GM19452 (cell line): ENCODE measurements around the gene WNT11.
A peak's percentile ranks its signal among the peaks of the same experiment; 100 is the strongest.

ENCODE experiments used
- ATAC-seq: cut with Tn5 transposase; IDR thresholded peaks from one replicate; pipeline ENCODE4 v1.9.1; 2021; ENCODE audit not compliant: unreplicated experiment

The WNT11 gene

DNA sequence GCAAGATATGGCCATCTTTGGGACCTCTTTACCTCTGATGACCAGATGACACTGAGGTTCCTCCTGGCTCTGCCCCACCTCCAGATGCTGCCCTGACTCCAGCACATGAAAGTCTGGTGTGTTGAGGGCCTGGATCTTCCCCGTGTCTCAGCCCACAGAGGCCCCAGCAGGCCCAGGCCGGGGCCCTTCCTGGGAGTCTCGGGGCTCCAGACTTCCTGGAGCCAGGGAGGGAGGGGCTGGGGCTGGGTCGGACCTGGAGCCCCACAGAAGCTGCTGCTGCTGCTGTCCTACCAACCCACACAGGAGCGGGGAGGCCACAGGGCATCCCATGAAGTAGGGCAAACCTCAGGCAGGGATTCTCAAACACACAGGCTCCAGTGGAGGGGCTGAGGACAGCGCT lies 32.2 kb upstream of the WNT11 start:
- no peak for ATAC-seq

DNA sequence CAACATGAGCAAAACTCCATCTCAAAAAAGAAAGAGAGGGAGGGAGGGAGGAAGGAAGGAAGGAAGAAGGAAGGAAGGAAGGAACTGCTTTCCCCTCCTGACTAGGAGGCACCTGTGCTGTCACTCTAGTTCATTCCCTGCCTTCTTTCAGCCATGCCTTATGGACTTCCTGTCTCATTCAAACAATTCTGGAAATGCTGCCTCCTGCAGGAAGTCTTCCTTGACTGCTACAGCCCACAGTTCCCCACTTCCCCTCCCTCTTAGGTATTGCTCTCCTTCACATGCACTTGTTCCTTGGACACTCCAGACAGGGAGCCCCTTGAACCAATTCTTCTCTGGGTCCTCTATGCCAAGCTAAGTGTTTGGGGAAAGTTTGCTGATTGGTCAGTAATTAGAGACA lies 31.6 kb upstream of the WNT11 start:
- no peak for ATAC-seq

DNA sequence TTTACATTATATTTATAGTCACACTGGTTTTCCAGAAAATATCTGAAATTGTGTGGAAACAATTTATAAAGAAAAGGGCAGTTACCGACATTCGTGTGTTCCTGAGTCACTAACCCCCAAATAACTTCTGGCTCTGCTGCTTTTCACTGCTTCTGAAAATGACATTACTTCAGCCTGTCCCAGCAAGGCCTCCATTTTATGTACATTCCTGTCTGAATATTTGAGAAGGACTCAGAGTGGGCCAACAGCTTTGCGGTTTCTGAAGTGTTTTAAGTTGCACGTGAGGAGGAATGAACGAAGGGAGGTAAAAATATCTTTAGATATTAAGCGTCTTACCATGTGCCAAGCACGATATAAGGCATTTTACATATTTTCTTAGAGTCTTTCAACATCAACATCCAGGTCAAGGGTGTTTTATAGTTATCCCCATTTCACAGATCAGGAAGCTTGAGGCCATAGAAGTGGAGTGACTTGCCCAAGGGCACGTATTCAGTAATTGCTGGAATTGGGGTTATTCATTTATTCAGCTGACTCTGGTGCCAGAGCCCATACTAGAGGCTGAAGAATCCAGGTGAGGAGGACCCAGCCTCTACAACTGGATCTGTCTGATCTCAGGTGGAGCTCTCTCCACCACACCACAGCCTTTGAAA lies 30.8 kb upstream of the WNT11 start:
- no peak for ATAC-seq

DNA sequence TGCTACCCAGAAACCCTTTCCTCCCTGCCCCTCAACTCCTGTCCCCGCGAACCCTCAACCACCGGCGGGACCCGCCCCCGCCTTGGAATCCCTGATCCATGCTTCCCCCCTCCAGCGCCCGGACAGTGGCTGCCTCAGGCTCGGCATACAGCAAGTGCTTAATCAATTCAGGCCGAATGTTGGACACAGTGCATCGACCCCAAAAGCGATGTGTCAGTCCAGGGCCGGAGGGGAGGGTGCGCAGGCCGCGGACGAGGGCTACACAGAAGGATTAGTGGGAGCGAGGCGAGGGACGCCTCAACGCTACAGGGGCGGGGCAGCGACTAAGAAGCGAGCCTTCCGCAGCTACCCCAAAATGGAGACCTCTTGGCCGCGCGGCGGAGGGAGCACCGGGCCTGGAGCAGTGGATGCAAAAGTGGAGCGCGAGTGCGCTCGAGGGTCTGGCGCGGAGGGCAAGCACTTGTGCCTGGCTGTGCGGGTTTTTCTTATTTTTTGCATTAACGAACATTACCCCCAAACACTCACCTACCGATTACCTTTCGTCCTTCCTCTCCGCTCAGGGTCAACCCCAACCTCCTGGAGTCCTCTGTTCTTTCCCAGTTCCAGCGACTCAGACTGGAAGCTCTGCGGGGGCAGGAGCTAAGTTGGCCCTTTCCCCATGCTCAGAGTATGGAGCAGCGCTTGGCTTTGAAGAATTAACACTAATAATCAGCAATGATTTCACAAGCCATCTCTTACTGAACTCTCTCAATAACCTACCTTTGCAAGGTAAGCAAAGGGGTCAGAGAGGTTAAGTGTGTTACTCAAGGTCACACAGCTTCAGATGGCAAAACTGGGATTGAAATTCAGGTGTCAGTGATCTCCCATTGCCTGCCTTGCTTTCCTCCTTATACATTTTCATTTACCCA lies 30.0 kb upstream of the WNT11 start:
- ATAC-seq, result peak; percentile 15

DNA sequence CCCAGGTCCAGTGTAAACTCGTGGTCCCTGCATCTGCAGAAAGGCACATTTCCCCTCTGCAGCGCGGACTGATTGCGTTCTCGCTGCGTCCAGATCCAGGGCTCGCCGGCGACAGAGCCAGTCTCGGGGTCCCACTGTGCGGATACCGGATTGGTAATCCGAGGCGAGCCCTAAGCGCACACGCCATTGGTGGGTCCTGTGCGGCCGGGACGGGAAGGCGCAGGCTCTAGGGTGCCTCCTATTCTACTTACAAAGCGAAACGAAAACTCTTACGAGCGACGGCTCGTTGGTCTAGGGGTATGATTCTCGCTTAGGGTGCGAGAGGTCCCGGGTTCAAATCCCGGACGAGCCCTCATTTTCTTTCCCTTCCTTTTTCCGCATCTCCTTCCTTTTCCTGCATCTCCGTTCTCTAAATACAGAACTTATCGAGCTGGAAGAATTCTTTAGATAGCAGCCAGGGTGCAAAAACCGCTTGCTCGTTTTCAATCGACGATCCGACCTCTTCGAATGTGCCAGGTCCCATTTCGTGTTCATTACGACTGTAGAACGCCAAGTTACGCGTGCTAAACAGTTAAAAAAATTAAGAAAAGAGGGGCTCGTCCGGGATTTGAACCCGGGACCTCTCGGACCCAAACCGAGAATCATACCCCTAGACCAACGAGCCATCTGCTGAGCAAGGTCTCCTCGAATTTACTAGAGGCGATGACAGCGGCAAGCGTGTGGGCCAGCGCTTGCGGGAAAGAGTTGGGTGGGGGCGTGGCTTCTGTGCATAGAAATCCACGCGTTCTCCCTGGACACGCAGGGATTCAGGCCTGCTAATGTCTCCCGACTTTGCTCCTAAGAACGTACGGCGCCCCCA lies 29.2 kb upstream of the WNT11 start:
- ATAC-seq, result peak; percentile 77

DNA sequence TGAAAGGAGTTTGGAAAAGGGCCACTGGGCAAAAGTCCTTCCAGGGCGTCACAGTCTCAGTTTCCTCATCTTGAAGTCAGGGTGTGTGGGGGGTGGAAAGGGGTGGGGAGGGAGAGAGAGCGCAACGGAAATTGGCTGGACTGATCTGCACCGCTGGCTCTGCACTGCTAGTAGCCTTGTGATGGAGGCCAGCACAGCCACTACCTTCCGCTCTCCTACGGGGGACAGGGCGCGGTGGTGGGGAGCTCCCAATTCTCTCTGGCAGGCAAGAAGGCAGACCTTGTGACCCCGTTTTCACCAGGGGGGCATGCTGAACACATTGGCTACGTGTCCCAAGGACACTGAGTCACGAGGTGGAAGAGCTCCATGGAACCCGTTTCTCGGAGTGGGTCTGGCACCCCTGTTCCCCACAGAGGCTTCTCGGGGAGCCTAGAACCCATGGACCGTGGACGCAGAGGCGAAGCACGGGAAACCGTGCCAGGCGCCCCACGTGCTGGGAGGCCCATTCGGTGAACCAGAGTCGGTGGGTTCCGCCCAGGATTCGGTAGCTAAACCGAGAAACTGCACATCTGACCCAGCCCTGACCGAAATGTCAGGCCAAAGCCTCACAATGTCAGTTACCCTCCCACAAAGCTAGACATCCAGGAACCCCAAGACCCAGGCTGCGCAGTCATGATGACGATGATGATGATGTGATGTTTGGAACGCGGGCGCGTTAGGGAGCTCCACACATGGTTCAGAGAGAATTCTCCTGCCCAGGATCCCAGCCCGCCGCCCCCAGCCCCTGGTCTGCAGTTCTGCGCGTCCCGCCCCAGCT lies 28.3 kb upstream of the WNT11 start:
- ATAC-seq, result peak; percentile 17

DNA sequence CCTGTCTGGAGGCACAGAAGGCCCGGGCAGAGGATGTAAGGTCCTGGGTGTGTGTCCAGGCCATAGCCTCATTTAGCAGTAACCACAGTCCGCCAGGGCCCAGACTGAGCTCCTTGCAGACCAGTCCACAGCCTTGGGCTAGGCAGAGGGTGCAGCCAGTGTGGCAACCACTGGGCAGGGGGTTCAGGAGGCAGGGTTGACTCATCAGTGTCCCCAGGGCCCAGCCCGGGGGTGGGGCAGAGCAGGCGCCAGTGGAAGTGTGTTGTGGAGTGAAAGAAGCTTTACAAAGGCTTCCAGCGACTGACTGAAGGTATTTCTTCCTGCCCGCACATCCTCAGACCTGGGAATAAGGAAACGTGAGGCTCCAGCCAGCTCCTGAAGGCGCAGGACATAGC lies 27.7 kb upstream of the WNT11 start:
- ATAC-seq, result no peak

DNA sequence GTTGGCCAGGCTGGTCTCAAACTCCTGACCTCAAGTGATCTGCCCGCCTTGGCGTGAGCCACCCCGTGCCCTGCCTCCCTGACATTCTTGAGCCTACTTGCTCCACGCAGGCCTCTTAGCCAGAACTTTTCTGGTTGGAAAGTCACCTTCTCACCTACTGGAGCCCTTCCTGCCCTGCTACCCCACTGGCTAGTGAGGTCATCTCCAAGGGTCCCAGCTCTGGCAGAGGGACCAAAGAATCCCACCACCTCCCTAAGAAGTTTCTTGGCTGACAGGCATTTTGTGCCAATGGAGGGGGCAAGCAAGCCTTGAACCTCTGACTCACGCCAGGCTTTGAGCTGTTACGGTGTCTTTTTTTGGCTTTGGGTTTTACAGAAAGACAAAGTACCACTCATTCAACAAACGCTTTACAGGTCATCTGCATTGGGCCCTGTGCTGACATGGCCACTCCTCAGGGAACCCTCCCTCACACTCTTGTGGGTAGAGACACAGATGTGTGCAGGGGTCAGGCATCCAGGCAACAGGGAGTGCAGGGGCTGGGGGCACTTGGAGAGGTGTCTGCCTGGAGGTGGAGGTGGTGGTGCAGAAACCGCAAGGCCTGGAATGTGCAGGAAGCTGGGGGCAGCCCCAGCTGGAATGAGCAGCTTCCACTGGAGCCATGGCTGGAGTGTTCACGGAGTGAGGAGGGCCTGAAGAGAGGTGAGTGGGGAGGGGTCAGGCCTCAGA lies 27.1 kb upstream of the WNT11 start:
- no peak for ATAC-seq

DNA sequence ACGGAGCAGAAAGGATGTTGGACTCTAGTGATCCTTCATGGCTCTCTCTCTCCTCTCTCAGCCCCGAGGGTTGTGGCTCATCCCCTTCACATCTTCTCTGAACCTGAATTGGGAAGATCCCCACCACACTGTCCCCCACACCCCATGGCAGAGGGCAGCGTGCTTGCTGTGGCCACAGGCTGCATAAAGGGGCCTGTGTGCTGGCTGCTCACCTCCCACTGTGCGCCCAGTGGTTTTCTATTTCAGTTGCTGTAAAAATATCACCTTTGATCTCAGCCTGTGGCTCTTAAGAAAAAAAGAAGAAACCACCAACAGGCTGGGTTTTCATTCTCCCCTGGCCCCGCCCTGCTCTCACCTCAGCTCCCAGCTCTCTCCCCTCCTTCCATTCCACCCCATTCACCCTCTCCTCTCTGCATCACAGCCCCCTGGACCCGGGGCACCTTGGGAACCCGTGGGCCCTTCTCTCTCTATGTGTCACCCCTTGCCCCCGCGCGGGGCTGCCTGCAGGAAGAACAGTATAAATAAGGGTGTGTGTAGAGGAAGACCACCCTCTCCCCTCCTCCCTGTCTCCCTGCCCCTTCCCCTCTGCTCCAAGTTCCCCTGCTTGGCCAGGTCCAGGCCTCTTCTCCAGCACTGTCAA lies 25.8 kb upstream of the WNT11 start:
- no peak for ATAC-seq

DNA sequence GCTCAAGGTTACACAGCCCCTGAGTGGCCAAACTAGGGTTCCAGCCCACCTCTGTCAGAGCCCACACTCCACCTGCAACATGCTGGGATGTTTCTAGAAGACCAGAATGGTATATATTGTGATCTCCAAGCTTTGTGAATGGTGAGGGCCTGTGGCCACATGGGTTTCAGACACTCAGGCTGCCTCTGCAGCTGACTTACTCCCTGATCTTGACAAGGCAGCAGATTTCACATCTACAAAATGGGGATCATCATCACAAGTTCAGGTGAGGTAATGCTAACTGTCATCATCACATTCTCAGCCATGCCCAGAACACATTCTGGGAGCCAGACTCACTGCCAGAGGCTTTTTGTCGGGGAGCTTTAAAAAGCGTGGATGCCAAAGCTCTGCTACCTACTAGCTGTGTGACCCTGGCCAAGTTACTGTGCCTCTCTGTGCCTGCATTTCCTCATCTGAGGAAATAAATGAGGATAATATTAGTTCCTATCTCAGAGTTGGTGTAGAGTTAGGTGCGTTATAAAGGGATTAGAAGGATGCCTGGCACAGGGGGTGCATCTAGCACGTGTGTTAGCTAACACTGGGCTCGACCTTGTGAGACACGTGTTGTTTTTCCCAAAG lies 24.9 kb upstream of the WNT11 start:
- ATAC-seq, result no peak

DNA sequence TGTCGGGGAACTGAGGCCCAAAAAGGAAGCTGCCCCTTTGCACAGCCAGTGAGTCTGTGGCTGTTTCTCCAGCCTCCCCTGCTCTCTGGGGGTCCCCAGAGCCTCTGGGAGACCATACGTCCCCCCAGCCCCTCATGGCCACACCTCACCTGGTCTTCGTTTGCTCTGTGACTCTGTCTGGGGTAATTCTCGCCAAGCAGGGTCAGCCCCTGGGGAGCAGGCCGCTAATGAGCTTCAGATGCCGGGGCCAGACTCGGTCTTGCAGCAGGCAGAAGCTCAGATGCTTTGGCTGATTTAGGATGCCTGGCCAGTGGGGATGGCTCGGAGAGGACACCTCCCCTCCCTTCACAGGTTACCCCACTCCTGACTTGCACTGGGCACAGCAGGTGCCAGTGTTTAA lies 24.1 kb upstream of the WNT11 start:
- no peak for ATAC-seq

DNA sequence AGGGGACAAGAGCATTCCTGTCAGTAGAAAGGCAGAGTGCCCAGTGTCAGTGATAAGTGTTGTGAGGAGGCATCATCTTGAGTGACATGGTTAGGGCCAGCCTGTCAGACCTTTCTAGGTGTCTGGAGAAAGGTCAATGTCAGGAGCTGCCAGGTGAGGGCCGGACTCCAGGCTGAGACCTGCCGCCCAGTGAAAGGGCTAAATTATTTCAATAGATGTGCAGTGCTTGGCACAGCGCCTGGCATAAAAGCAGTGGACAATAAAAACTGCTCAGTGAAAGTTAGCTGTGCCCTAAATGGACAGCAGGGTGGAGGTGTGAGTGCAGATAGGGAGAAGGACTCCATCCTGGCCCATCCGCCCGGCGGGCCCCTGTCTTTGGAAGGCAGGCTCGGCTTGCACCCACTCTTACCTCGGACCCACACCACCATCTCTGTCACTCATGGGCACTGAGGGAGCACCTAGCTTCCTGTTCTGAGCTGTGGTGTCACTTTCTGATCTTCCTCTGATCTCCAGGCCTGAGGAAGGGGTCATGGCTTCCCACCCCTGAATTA lies 23.5 kb upstream of the WNT11 start:
- ATAC-seq, result no peak

DNA sequence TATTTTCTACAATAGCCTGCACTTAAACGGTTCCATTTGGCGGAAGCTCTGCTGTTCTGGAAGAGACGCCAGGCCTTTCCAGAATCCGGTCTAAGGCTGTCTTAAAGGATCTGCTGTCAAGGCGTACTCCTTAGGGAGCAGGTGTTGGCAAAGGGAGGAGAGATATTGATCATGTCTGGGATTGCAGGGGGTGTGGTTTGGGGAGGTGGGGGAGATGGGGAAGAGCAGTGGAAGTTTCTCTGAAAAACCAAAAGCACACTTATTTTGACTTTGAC lies 22.5 kb upstream of the WNT11 start:
- ATAC-seq, result no peak

DNA sequence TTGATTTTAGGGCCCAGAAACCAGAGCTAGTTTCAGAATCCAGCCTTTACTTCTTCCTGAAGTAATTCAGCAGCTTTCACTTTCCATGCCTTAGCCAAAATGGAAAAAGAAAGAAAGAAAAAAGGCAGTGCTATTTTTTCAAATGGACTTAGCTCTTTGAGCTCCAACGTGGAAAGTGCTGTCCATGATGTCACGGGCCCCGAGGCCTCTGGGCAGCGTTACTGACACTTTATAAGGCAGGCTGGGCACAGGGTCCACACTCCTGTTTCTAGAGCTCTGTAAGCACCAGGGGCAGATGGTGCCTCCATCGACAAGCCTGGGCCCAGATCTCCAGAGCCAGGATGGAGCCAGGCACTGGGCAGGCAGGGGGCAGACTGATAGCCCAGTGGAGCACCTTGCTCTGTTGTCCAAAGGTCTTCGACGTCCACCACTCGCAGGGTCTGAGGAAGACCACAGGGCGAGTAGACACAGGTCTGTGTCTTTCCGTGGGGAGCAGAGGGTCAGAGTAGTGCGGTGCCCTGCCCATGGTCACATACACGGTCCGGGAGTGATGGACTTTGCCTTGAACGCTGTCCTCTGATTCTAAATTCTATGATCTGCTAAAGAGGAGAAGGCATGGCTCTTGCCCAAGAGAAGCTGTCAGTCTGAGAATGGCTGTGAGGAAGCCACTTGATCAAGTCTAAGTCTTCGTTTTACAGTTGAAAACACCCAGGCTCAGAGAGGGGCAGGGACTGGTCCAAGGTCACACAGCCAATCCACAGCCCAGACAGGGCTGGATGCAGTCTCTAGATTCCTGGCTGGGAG lies 22.0 kb upstream of the WNT11 start:
- ATAC-seq, result no peak

DNA sequence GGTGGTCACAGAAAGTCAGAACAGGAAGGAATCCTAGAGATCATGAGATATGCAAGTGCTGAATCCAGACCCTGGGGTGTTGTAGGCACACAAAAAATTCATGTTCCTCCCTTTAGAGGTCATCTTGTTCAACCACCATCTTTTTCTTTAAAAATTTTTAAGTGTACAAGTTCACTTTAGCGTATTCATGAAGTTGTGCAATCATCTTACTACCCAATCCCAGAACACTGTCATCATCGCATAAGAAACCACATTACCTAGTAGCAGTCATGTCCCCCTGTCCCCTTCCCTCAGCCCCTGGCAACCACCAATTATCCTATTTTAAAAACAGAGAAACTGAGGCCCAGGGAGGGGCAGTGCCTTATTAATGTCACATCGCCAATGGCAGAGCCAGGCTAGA lies 20.3 kb upstream of the WNT11 start:
- no peak for ATAC-seq

DNA sequence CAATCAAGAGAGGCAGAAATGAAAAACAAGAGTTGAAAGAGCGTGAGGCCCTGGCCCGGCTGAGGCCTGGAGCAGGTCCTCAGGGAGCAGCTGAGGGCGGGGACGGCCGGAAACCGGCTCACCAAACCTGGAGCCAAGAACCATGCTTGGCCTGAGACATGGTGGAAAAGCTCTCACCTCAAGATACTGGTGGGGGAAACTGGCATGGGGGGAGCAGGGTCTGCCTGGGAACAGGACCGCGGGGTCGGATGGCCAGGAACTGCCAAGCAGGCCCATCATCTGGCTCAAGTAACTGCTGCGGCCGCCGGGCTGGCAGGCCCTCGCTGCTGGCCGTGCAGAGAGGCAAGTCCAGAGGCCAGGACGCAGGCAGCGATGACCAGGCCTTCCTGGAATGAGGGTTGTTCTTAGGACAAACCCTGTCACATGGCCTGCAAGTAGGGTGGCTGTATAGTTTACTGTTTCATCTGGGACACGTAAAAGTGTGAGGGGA lies 18.9 kb upstream of the WNT11 start:
- ATAC-seq, result no peak

DNA sequence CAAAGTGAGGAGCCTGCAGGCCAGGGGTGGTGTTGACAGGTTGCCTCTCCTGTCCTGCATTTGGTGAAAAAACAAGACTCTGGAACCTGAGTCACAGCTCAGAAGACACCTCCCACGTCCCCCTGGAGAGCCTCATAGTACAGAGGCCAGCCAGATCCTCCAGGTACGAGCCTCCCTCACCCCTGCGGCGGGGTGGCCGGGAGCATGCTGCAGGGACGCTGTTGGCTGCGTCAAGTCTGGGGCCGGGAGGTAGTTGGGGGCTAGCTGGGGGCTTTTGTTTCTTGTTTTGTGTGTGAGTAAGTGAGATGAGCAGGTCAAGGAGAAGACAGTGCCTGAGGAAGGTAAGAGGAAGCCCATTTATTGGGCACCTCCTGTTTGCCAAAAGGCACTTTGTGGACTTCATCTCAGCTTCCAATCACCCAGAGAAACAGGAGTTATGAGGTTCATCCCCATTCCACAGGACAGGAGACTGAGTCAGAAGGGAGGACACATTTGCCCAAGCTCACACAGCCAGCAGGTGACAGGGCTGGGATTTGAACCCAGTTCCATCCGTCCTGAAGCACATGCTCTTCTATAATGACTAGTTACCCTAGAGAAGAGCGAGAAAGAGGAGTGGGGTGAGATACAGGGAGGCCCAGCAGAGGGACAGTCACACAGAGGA lies 18.3 kb upstream of the WNT11 start:
- no peak for ATAC-seq

DNA sequence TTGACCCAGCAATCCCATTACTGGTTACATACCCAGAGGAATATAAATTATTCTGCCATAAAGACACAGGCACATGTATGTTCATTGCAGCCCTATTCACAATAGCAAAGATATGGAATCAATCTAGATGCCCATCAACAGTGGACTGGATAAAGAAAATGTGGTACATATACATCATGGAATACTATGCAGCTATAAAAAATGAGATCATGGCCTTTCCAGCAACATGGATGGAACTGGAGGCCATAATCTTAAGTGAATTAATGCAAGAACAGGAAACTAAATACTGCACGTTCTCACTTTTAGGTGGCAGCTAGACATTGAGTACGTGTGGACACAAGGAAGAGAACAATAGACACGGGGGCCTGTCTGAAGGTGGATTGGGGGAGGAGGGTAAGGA lies 15.1 kb upstream of the WNT11 start:
- ATAC-seq, result no peak
